Activated naive CD4-positive, alpha-beta T cell treated with anti-CD3 and anti-CD28 coated beads, Interleukin-2, amount 50 U/mL, for 24 hours (primary cell): Measurements from ENCODE around the gene ASAP3.
"Not testable (repeated sequence)": the region's sequence is repeated elsewhere in the genome, so short reads cannot be mapped to it uniquely, and the experiment has no call there.

ENCODE experiments used
- H3K27ac Mint-ChIP-seq: one replicate; pipeline ENCODE4 v1.8.0; 2021; ENCODE audit warnings: mild to moderate bottlenecking, mixed read lengths
- H3K27me3 Mint-ChIP-seq: one replicate; pipeline ENCODE4 v1.8.0; 2021; ENCODE audit warnings: mixed read lengths
- H3K36me3 Mint-ChIP-seq: one replicate; pipeline ENCODE4 v1.8.0; 2021; ENCODE audit warnings: mixed read lengths
- H3K4me1 Mint-ChIP-seq: one replicate; pipeline ENCODE4 v1.8.0; 2021; ENCODE audit warnings: mixed read lengths
- H3K4me3 Mint-ChIP-seq: one replicate; pipeline ENCODE4 v1.8.0; 2021; ENCODE audit warnings: mild to moderate bottlenecking, mixed read lengths
- H3K9me3 Mint-ChIP-seq: one replicate; pipeline ENCODE4 v1.8.0; 2021; ENCODE audit warnings: mixed read lengths

ASAP3 gene

DNA sequence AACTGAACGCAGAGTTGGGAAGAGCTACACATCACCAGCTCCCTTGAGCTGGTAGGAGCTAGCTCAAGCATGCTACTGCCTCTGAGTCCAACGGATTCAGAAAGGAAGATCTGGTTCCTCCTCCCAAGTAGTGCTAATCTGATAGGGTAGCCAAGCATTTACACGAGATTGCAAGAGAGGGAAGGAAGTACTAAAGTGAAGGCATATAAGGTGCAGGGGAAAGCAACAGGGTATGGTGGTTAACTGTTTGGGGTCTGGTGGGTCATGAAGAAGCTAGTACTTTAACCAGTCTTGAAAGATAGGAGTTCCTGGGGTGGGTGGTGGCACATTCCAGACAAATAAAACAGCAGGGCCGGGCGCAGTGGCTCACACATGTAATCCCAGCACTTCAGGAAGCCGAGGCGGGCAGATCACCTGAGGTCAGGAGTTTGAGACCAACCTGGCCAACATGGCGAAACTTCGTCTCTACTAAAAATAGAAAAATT lies 94.1 kb downstream of the ASAP3 start:
- H3K36me3 Mint-ChIP-seq, result peaks cover 5% of the 10 kb centered on the region
- H3K4me3 Mint-ChIP-seq, result no peak overlapping the region
- H3K9me3 Mint-ChIP-seq, result no peaks in the 10 kb centered on the region
- H3K27me3 Mint-ChIP-seq, result no peaks in the 10 kb centered on the region
- no peak overlapping the region for H3K27ac Mint-ChIP-seq
- H3K4me1 Mint-ChIP-seq, result no peaks in the 10 kb centered on the region

DNA sequence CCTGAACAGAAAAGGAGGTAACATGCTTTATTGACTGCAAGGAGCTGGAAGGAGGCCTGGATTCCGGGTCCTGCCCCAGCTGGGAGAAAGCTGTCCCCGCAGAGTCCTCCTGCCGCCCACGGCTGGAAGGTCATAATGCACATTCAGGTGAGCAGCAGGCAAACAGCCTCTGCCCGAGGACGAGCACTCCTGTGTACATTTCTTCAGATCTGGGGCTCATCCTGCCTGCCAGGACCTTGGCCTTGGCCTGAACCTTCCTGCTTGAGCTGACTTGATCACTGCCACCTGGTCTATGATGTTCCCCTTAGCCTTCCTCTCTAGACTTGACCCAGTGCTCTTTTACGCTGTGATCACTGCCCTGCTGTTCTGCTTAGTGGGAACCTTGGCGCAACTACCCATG lies 96.5 kb downstream of the ASAP3 start:
- Mint-ChIP-seq H3K4me1 (no peaks in the 10 kb centered on the region), H3K27ac (no peak overlapping the region), H3K4me3 (no peak overlapping the region), H3K36me3 (peaks cover 2% of the 10 kb centered on the region), H3K27me3 (no peaks in the 10 kb centered on the region), H3K9me3 (no peaks in the 10 kb centered on the region)

- Mint-ChIP-seq H3K4me3 (no peak overlapping the region), H3K27ac (no peak overlapping the region), H3K27me3 (no peaks in the 10 kb centered on the region), H3K9me3 (no peaks in the 10 kb centered on the region), H3K36me3 (peaks cover 4% of the 10 kb centered on the region), H3K4me1 (no peaks in the 10 kb centered on the region)
Observed at GRCh38 chr1:23385119-23385621, 98.8 kb downstream of the ASAP3 start.

DNA sequence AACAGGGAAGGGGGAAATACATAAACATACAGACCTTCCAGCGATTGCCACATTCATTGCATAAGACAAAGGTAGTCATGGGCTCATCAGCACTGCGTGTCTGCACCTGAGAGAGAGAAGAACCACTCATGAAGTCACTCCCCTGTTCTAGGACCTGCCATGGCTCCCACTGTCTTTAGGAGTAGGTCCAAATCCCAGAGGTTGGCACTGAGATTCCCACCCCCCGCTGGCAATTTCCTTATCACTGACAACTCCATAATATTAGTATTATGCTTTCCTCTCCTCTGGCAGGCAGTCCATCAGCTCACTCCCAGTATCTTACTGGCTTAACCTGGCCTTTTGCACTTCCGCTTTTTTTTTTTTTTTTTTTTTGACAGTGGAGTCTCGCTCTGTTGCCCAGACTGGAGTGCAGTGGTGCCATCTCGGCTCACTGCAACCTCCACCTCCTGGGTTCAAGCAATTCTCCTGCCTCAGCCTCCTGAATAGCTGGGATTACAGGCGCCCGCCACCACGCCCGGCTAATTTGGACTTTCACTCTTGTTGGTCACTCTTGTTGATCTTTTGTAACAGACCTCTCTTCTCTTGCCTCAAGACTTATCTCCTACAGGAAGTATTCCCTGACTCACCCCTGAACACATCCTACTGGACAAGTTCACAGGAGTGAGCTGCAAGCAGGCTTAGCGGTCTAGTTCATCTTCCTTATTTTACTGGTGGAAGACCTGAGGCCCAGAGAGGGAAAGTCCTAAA lies 99.5 kb downstream of the ASAP3 start:
- no peaks in the 10 kb centered on the region for H3K27me3 Mint-ChIP-seq
- no peaks in the 10 kb centered on the region for H3K4me1 Mint-ChIP-seq
- no peak overlapping the region for H3K27ac Mint-ChIP-seq
- no peak overlapping the region for H3K4me3 Mint-ChIP-seq
- no peaks in the 10 kb centered on the region for H3K9me3 Mint-ChIP-seq
- H3K36me3 Mint-ChIP-seq, result peaks cover 4% of the 10 kb centered on the region

DNA sequence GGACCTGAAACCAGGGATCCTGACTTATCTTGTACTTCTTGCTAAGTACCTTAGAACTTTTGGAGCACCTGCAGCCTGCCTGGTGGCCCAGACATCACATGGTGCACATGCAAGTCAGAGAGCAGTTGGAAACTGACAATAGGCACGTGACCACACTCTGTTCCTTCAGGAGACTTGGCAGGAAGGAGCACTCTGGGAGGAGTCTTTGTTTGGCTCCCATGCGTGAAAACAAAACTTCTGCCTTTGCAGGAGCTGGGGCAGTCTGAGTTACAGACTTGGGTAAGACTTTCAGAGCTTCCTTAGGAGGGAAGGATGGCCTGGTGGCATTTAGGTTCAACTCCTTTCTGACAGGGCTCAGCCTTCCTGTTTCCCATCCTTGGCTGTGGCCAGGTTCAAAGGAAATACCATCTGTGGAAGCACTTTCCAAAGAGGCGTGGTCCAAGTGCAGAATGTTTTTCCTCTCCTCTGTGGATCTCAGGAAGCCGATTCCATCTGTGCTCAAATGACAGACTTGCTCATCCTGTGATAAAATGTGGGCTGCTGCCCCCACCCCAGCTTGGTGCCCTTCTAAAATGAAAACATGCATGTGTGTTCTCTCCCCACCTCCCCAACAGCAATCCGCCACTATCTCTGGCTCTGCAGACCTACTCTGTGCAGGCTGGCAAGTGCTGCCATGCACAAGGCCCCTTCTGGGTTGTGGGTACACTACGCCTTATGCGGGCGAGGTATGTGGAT lies 100.2 kb downstream of the ASAP3 start:
- no peaks in the 10 kb centered on the region for H3K9me3 Mint-ChIP-seq
- H3K27ac Mint-ChIP-seq, result no peak overlapping the region
- H3K4me1 Mint-ChIP-seq, result no peaks in the 10 kb centered on the region
- no peaks in the 10 kb centered on the region for H3K27me3 Mint-ChIP-seq
- H3K36me3 Mint-ChIP-seq, result peaks cover 4% of the 10 kb centered on the region
- no peak overlapping the region for H3K4me3 Mint-ChIP-seq

GRCh38 chr1:23381233-23381885 lies 102.6 kb downstream of the ASAP3 start:
- Mint-ChIP-seq H3K27ac (no peak overlapping the region), H3K36me3 (peaks cover 2% of the 10 kb centered on the region), H3K9me3 (no peaks in the 10 kb centered on the region), H3K27me3 (no peaks in the 10 kb centered on the region), H3K4me1 (no peaks in the 10 kb centered on the region), H3K4me3 (no peak overlapping the region)

- H3K27ac Mint-ChIP-seq, result no peak overlapping the region
- no peak overlapping the region for H3K4me3 Mint-ChIP-seq
- no peaks in the 10 kb centered on the region for H3K27me3 Mint-ChIP-seq
- H3K4me1 Mint-ChIP-seq, result no peaks in the 10 kb centered on the region
- no peaks in the 10 kb centered on the region for H3K9me3 Mint-ChIP-seq
- H3K36me3 Mint-ChIP-seq, result peaks cover 2% of the 10 kb centered on the region
Observed at GRCh38 chr1:23380719-23381118, 103.3 kb downstream of the ASAP3 start.

DNA sequence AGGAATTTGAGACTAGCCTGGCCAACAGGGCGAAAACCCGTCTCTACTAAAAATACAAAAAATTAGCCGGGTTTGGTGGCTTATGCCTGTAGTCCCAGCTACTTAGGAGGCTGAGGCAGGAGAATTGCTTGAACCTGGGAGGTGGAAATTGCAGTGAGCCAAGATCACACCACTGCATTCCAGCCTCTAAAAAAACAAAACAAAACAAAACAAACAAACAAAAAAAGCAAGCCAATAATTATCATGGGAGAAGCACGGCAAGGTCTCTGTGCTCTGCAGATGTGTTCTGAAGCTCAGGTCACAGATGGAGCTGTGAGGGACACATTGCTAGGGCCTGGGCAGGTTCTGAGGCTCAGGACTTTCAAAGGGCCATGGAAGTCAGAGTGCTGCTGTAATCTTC lies 103.7 kb downstream of the ASAP3 start:
- H3K4me1 Mint-ChIP-seq, H3K9me3 Mint-ChIP-seq: not testable (repeated sequence)

More for the DNA sequence above, 103.7 kb downstream of the ASAP3 start:
- H3K27me3 Mint-ChIP-seq, H3K4me3 Mint-ChIP-seq, H3K27ac Mint-ChIP-seq, H3K36me3 Mint-ChIP-seq: not testable (repeated sequence)
